Femur (tissue), 1 donor: Measurements from ENCODE around the gene CDC42BPB.
"Not testable (repeated sequence)": the region's sequence is repeated elsewhere in the genome, so short reads cannot be mapped to it uniquely, and the experiment has no call there.

Experiments
- DNase-seq: peaks from one replicate; pipeline ENCODE4 v3.0.0-alpha.2; 2017

The CDC42BPB gene

GRCh38 chr14:102939329-102939728, 118.0 kb downstream of the CDC42BPB start:
- no peak for DNase-seq

- DNase-seq: no peak
These were observed 119.2 kb downstream of the CDC42BPB start for GRCh38 chr14:102938191-102938590.

DNA sequence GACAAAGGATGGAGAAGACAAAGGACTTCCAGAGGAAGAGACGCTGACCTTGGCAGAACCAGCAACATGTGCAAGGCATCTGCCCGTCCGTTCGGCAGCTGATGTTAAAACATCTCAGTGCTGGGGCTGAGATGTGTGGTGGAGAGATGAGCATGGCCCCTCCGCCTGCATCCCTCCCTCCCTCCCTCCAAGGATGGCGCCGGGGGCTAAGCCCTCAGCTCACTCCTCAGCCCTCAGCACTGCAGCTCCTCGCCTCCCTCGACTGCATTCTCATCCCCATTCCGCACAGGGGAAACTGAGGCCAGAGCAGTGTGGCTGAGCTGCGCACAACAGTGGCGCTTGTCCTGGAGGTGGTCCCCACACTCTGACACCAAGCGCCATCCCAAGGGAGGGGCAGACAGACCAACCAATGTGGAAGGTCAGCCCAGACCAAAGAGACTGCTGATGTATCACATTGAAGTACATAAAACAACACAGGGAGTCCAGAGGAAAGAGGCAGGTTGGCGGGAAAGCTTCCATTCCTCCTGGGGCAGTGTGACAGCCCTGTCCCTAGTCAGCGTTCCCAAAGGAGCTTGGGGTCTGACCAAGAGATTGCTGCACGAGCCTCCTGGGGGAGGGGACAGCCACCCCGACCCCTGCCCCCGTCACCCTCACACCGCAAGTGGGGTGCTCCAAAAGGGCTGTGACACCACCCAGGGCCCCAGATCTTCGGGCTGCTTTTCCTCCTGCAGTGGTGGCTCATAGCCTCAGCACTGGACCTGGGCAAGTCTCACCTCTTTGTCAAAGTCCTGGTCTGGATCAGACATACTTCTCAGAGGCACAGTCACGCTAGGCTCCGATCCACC, 119.8 kb downstream of the CDC42BPB start:
- DNase-seq: no peak

- DNase-seq: no peak
These were observed 121.6 kb downstream of the CDC42BPB start for GRCh38 chr14:102935756-102936155.

GRCh38 chr14:102933618-102934231, 123.6 kb downstream of the CDC42BPB start:
- no peak for DNase-seq

DNA sequence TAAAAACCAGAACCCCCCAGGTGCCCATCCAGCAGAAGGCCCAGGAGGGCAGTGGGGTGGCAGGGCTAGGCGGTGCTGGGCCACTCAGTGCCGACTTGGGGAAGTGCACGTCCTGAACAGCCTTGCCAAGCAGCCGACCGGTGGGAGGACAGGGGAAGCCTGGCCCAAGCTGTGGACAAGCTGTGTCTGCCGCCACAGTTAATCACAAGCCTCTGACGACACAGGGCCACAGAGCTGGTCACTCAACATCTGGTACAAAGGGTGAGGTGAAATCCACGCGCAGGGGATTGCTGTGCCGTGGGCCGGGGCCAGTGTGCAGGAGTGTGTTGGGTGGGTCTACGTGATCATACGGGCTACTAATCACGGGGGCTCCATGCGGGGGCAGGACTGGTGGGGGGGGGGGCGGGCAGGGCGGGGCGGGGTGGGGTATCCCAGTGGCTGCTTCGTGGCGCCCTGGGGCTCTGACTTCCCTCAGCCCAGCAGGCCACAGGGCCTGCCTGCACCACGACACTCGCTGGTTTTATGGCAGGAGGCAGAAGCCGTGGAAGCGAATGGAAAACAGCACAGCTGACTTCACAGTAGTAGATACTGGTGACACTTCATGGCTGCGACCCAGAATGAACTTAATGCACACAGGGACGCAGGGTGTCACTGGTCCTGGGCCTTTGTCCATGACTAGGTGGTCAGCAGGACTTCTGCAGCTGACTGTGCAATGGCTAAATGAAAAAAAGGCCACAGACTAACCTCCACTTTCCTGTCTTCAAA, 124.7 kb downstream of the CDC42BPB start:
- DNase-seq: no peak

- DNase-seq: no peak
These were observed 125.6 kb downstream of the CDC42BPB start for GRCh38 chr14:102931580-102932285.

DNA sequence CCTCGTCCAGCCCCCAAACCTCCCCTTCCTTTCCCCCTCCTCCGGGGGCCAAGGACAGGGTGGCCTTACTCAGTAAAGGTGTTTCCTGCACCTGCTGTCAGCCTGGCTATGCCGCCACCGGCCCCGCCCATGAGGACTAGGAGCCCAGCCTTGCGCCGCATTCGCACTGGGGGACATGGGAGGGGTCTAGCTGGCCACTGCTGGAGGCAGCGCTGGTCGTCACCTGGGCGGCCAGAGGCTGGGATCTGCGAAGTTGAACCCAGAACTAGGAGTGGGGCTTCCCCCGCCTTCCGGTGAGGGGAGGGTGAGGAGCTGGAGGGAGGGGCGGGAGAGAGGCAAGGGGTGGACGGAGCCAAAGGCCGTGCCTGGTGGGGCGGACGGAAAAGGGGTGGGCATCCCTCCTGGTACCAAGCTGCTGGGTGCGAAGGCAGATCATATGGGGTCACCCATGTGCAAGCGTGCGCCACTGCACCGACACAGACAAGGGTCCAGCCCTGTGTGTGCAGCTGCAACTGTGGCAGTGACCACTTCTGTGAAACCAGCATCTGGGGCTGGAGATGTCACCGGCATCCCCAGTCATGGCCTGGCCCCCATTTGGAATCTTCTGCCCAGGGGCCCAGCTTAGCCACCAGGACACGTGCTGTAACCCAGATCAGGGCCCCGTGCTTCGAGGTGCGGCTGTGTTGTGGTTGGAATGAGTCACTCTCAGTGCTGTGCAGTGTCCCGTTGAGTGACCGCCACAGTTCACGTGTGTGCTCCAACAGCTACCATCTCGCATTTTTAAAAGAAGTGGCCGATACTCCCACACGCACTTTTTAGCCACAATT, 126.4 kb downstream of the CDC42BPB start:
- DNase-seq: no peak

DNA sequence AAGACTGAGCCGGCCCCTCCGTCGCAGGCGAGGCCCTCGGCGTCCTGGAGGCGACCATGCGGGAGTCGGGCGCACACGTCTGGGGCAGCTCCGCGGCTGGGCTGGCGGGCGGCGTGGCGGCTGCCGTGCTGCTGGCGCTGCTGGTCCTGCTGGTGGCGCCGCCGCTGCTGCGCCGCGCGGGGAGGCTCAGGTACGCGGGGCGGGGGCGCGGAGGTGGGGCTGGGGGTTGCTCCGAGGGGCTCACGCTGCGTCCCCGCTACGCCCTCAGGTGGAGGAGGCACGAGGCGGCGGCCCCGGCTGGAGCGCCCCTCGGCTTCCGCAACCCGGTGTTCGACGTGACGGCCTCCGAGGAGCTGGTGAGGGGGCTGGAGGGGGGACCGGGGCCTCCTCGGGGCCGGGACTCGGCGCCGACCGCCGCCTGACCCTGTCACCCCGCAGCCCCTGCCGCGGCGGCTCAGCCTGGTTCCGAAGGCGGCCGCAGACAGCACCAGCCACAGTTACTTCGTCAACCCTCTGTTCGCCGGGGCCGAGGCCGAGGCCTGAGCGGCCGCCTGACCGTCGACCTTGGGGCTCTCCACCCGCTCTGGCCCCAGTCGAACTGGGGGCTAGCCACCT, 127.1 kb downstream of the CDC42BPB start:
- no peak for DNase-seq

DNA sequence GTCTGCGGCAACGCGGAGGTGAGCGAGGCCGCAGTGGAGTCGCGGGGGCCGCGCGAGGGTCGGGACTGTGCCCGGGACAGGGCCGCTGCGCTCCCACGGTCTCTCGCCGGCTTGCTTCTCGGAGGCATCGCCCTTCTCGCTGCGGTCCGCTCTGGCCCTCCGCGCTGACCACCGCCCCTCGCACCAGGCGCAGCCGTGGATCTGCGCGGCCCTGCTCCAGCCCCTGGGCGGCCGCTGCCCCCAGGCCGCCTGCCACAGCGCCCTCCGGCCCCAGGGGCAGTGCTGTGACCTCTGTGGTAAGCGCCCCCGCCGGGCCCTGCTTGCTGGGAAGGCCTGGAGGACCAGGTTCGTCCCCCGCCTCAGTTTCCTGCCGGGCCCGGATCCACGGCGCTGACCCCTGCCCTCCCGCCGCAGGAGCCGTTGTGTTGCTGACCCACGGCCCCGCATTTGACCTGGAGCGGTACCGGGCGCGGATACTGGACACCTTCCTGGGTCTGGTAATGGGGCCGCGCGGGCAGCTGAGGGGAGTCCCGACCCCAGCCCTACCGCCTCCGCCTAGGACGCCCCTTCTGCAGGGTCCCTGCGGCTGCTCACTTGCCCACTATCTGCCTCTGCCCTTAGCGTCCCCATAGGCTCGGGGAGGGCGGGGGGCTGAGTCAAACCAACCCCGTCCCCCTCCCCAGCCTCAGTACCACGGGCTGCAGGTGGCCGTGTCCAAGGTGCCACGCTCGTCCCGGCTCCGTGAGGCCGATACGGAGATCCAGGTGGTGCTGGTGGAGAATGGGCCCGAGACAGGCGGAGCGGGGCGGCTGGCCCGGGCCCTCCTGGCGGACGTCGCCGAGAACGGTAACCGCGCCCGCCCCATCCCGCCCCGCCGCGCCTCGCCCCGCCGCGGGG, 127.9 kb downstream of the CDC42BPB start:
- no peak for DNase-seq

DNA sequence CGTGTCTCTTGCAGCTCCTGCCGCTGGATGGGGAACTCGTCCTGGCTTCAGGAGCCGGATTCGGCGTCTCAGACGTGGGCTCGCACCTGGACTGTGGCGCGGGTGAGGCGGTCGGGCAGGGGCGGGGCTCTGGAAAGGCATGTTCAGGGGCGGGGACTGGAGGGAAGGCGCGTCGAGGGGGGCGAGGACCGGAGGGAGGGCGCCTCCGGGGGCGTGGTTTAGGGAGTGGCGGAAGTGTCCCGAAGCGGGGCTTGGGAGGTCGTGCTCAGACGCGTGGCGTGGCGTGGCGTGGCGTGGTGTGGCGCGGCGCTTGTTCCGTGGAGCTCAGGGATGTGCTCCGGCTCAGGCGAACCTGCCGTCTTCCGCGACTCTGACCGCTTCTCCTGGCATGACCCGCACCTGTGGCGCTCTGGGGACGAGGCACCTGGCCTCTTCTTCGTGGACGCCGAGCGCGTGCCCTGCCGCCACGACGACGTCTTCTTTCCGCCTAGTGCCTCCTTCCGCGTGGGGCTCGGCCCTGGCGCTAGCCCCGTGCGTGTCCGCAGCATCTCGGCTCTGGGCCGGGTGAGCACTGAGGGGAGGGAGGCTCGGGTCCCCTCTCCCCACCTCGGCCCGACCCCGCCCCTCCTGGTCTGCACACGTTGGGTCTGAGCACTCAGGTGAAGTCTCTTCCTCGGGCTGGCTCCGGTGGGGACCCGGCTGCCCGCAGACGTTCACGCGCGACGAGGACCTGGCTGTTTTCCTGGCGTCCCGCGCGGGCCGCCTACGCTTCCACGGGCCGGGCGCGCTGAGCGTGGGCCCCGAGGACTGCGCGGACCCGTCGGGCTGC, 128.7 kb downstream of the CDC42BPB start:
- DNase-seq: peak; percentile 81

DNA sequence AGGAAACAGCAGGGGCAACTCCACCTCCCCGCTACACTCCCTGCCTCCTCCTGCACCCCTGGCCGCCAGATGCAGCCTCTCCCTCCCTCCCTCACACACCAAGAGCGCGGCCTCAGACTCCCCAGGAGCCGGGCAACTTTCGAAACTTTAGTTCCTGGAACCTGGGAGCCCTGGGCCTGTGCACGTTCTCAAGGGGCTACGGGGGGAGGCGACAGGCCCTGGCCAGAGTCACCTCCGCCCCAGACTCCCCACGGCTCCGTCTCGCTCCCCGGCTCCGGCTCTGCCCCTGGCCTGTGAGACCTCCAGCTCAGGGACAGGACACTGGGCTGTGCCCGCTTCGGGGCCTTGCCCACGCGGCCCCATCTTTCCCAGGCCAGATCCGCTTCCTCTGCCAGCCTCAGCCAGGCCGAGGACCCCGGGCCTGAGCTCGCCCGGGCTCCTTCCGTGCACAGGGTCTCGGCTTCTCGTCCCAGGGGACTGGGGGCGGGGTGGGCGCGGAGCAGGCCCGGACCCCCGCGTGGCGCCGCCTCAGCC, 129.4 kb downstream of the CDC42BPB start:
- peak; percentile 33 for DNase-seq

GRCh38 chr14:102927346-102927877, 129.9 kb downstream of the CDC42BPB start:
- no peak for DNase-seq

DNA sequence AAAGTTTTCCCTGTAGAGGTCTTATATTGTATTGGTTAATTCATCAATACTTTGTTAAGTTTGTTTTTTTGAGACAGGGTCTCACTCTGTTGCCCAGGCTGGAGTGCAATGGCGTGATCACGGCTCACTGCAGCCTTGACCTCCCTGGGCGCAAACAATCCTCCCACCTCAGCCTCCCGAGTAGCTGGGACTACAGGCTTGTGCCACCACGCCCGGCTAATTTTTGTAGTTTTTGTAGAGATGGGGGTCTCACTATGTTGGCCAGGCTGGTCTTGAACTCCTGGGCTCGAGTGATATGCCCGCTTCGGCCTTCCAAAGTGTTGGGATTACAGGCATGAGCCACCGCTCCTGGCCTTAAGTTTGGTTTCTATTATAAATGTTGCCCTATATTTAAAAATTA, 130.5 kb downstream of the CDC42BPB start:
- not testable (repeated sequence) for DNase-seq

DNA sequence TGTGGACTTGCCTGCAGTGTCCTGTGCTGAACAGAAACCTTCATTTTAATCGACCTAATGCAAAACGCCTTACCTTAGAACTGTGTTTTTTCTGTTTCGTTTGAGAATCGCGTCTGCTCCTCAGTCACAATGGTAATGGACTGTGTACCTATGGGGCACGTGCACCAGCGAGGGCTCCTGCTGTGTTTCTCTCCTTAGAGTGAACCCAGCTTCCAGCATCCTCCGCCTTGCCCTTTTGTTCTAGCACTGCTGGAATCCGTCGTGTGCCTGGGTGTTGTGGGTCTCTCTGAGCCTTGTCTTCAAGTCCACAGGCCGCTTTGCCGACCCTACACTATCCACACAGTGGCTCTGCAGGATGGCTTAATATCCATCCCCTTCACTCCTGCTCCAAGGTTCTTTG, 131.2 kb downstream of the CDC42BPB start:
- no peak for DNase-seq

- DNase-seq: no peak
These were observed 131.7 kb downstream of the CDC42BPB start for GRCh38 chr14:102925646-102926045.

GRCh38 chr14:102924632-102925588, 132.4 kb downstream of the CDC42BPB start:
- peak; percentile 16 for DNase-seq
